ENCODE results near the gene SEPTIN11. TPM values are rescaled to one million over a fixed set of nuclear protein-coding genes. Genes with fewer than 3 reads are reported as not detected.
A peak's percentile ranks its signal among the peaks of the same experiment; 100 is the strongest.

Gene SEPTIN11
- total and polyA plus RNA-seq, 9 of the 15 experiments (the other 6 are each of a cell fraction or from before 2014, with no cell fraction given): 25.7 to 142 (median 84.3) TPM

- TF ChIP-seq ZBTB9 (CRISPR knock-in tag; IDR thresholded peaks at IDR 0.05) (no peak), POLR2AphosphoS5 (IDR thresholded peaks at IDR 0.05; ENCODE audit: control insufficient read depth, insufficient read depth, low read depth, low read length) (0 out of 2 replicates have a peak, but pooled peaks have one; percentile 41), PRDM10 (IDR thresholded peaks at IDR 0.05; ENCODE audit: partially characterized antibody) (peak; percentile 83), JUND (IDR thresholded peaks at IDR 0.05; ENCODE audit: borderline replicate concordance, low read depth, low read length) (peak; percentile 98), JUND (tag; IDR thresholded peaks at IDR 0.05; ENCODE audit: borderline replicate concordance, low read depth, low read length) (peak; percentile 98), ZNF639 (CRISPR knock-in tag; conservative IDR thresholded peaks at IDR 0.05 in 1 of 2, IDR thresholded peaks at IDR 0.05 in 1 of 2) (no peak), ZNF124 (CRISPR knock-in tag; IDR thresholded peaks at IDR 0.05) (no peak), ZEB2 (IDR thresholded peaks at IDR 0.05) (peak; percentile 56; the same call in 1 of the 2 replicates), SP1 (CRISPR knock-in tag; IDR thresholded peaks at IDR 0.05) (no peak), TEAD4 (IDR thresholded peaks at IDR 0.05; ENCODE audit: low read length) (peak; percentile 73), TEAD4 (CRISPR knock-in tag; IDR thresholded peaks at IDR 0.05; ENCODE audit: borderline replicate concordance) (no peak), NR2C1 (IDR thresholded peaks at IDR 0.05) (no peak), NR2C1 (tag; IDR thresholded peaks at IDR 0.05) (no peak), SOX6 (IDR thresholded peaks at IDR 0.05) (peak; percentile 66; the same call in 1 of the 2 replicates), AFF1 (IDR thresholded peaks at IDR 0.05; ENCODE audit: low read depth in 1 of 2, partially characterized antibody in 2 of 2) (no peak), ZNF121 (CRISPR knock-in tag; conservative IDR thresholded peaks at IDR 0.05) (no peak), ARNT (IDR thresholded peaks at IDR 0.05) (peak in 1 of 2 experiments; percentile 16; a peak in 1 of 4 replicates), POLR2AphosphoS2 (IDR thresholded peaks at IDR 0.05; ENCODE audit: low read length) (no peak)
Observed at GRCh38 chr4:76943129-76943620, 6.4 kb upstream of the SEPTIN11 start (continued).
